ENCODE measurements around the gene TIMM8A.

The TIMM8A gene

GRCh38 chrX:101386542-101386885, 38.0 kb upstream of the TIMM8A start:
- ATAC-seq (ENCODE audit: low read depth), result no peak
- no peak for DNase-seq (ENCODE audit: low spot score)
- Histone ChIP-seq H3K27me3 (ENCODE audit: insufficient read depth, poor library complexity, severe bottlenecking) (no peaks in the 10 kb centered on the region), H3K9me3 (ENCODE audit: severe bottlenecking) (no peaks in the 10 kb centered on the region), H3K27ac (ENCODE audit: poor library complexity, severe bottlenecking) (no peak overlapping the region), H3K4me3 (ENCODE audit: severe bottlenecking) (no peak overlapping the region), H3K4me1 (ENCODE audit: insufficient read depth, poor library complexity, severe bottlenecking) (no peaks in the 10 kb centered on the region), H3K36me3 (ENCODE audit: low read depth) (peaks cover 5% of the 10 kb centered on the region)
- TF ChIP-seq CTCF (IDR thresholded peaks at IDR 0.05; ENCODE audit: poor library complexity, severe bottlenecking), result no peak

GRCh38 chrX:101385795-101386541, 37.4 kb upstream of the TIMM8A start, which contains the start of gene BTK:
Gene BTK (minus strand): TSS chrX:101386191. CDS start chrX:101375284, 10,907 bp downstream.
- H3K36me3 ChIP-seq (ENCODE audit: low read depth), result no peaks in the 10 kb centered on the region; the same call in 1 of the 2 replicates
- DNase-seq (ENCODE audit: low spot score) (no peak), ATAC-seq (ENCODE audit: low read depth) (no peak)
- no peak for TF ChIP-seq CTCF (IDR thresholded peaks at IDR 0.05; ENCODE audit: poor library complexity, severe bottlenecking)
- H3K27ac ChIP-seq (ENCODE audit: poor library complexity, severe bottlenecking), result no peak within 1 kb of the TSS
- H3K27me3 ChIP-seq (ENCODE audit: insufficient read depth, poor library complexity, severe bottlenecking), result no peaks in the 10 kb centered on the region
- no peaks in the 10 kb centered on the region for H3K9me3 ChIP-seq (ENCODE audit: severe bottlenecking)
- H3K4me1 ChIP-seq (ENCODE audit: insufficient read depth, poor library complexity, severe bottlenecking), result no peaks in the 10 kb centered on the region
- H3K4me3 ChIP-seq (ENCODE audit: severe bottlenecking), result no peak within 1 kb of the TSS

GRCh38 chrX:101385026-101385684, 36.6 kb upstream of the TIMM8A start:
- ATAC-seq (ENCODE audit: low read depth) (no peak), DNase-seq (ENCODE audit: low spot score) (no peak)
- no peaks in the 10 kb centered on the region for H3K9me3 ChIP-seq (ENCODE audit: severe bottlenecking)
- no peaks in the 10 kb centered on the region for H3K36me3 ChIP-seq (ENCODE audit: low read depth)
- no peak for TF ChIP-seq CTCF (IDR thresholded peaks at IDR 0.05; ENCODE audit: poor library complexity, severe bottlenecking)
- H3K4me3 ChIP-seq (ENCODE audit: severe bottlenecking), result no peak overlapping the region
- H3K27ac ChIP-seq (ENCODE audit: poor library complexity, severe bottlenecking), result no peak overlapping the region
- no peaks in the 10 kb centered on the region for H3K4me1 ChIP-seq (ENCODE audit: insufficient read depth, poor library complexity, severe bottlenecking)
- H3K27me3 ChIP-seq (ENCODE audit: insufficient read depth, poor library complexity, severe bottlenecking), result no peaks in the 10 kb centered on the region

- DNase-seq (ENCODE audit: low spot score) (no peak), ATAC-seq (ENCODE audit: low read depth) (no peak)
- Histone ChIP-seq H3K4me3 (ENCODE audit: severe bottlenecking) (no peak overlapping the region), H3K27ac (ENCODE audit: poor library complexity, severe bottlenecking) (no peak overlapping the region), H3K36me3 (ENCODE audit: low read depth) (no peaks in the 10 kb centered on the region), H3K27me3 (ENCODE audit: insufficient read depth, poor library complexity, severe bottlenecking) (no peaks in the 10 kb centered on the region), H3K9me3 (ENCODE audit: severe bottlenecking) (no peaks in the 10 kb centered on the region), H3K4me1 (ENCODE audit: insufficient read depth, poor library complexity, severe bottlenecking) (no peaks in the 10 kb centered on the region)
- TF ChIP-seq CTCF (IDR thresholded peaks at IDR 0.05; ENCODE audit: poor library complexity, severe bottlenecking), result no peak
Observed at GRCh38 chrX:101383679-101384205, 35.2 kb upstream of the TIMM8A start.
